OCI-LY7 (cell line): ENCODE measurements around the gene UBE2Q2. TPM values are rescaled to one million over a fixed set of nuclear protein-coding genes. Genes with fewer than 3 reads are reported as not detected.

Experiments used
- BruUV-seq: library from RNA; stranded (reverse); fragments of 400-500 nt; replicated peaks from 2 replicates; lab custom pipeline; 2021; lab: Mats Ljungman, UMichigan
- CTCF ChIA-PET: fragments of 300-600 bp; sonication (Branson Sonifier 250); formaldehyde crosslinking; loops from one replicate; lab custom pipeline; 2022; ENCODE audit warnings: antibody characterized with exemption; ENCODE audit not compliant: unreplicated experiment; lab: Charles Lee
- POLR2A ChIA-PET: fragments of 300-600 bp; sonication (Branson Sonifier 250); formaldehyde crosslinking; loops from one replicate; lab custom pipeline; 2022; ENCODE audit warnings: antibody characterized with exemption; lab: Charles Lee
- DNase-seq: peaks from one replicate; pipeline ENCODE4 v3.0.0-alpha.2; 2015; ENCODE audit warnings: low spot score
- H2AFZ ChIP-seq: fragments of 200-600 bp; sonication (generic), shearing (Covaris generic); 2 replicates; pipeline ENCODE4 v1.6.1; 2014; ENCODE audit warnings: mild to moderate bottlenecking, antibody characterized with exemption, low read length, moderate library complexity
- H3K27ac ChIP-seq: fragments of 200-600 bp; sonication (generic); 2 replicates; pipeline ENCODE4 v1.5.1; 2014; ENCODE audit warnings: mixed run types, low read depth, mild to moderate bottlenecking, moderate library complexity, low read length, inconsistent platforms; ENCODE audit not compliant: poor library complexity, severe bottlenecking
- H3K36me3 ChIP-seq: fragments of 200-600 bp; sonication (generic); 2 replicates; pipeline ENCODE4 v1.6.1; 2014; ENCODE audit warnings: mild to moderate bottlenecking, antibody characterized with exemption, low read length, moderate library complexity, mixed read lengths; ENCODE audit not compliant: insufficient read depth
- H3K4me1 ChIP-seq: fragments of 200-600 bp; sonication (generic); 2 replicates; pipeline ENCODE4 v1.5.1; 2014; ENCODE audit warnings: mild to moderate bottlenecking, low read length; ENCODE audit not compliant: insufficient read depth, poor library complexity, severe bottlenecking
- H3K4me2 ChIP-seq: fragments of 200-600 bp; sonication (generic); 2 replicates; pipeline ENCODE4 v1.6.1; 2014; ENCODE audit warnings: mild to moderate bottlenecking, low read length
- H3K4me3 ChIP-seq: fragments of 200-600 bp; sonication (generic); 2 replicates; pipeline ENCODE4 v1.5.1; 2014; ENCODE audit warnings: mild to moderate bottlenecking, low read depth, low read length; ENCODE audit not compliant: poor library complexity, severe bottlenecking
- H3K79me2 ChIP-seq: fragments of 200-600 bp; sonication (generic); 2 replicates; pipeline ENCODE4 v1.6.1; 2016; ENCODE audit warnings: low read depth, mild to moderate bottlenecking, low read length, moderate library complexity, mixed read lengths; ENCODE audit not compliant: insufficient read depth
- H3K9me2 ChIP-seq: fragments of 200-600 bp; sonication (generic); 2 replicates; pipeline ENCODE4 v1.6.1; 2016; ENCODE audit warnings: mild to moderate bottlenecking, low read length, mixed read lengths; ENCODE audit not compliant: insufficient read depth
- H3K9me3 ChIP-seq: fragments of 200-600 bp; sonication (generic); 2 replicates; pipeline ENCODE4 v1.6.1; 2014; ENCODE audit warnings: mild to moderate bottlenecking, mixed run types, low read length, mixed read lengths
- H4K20me1 ChIP-seq: fragments of 200-600 bp; sonication (generic); 2 replicates; pipeline ENCODE4 v1.6.1; 2014; ENCODE audit warnings: mild to moderate bottlenecking, antibody characterized with exemption, low read length, moderate library complexity, mixed read lengths; ENCODE audit not compliant: insufficient read depth
- EZH2phosphoT487 ChIP-seq: fragments of 200-600 bp; sonication (generic); IDR thresholded peaks from 2 replicates; pipeline ENCODE4 v1.6.1; 2018; ENCODE audit warnings: low read depth, borderline replicate concordance, mild to moderate bottlenecking, mixed run types, antibody characterized with exemption, low read length, moderate library complexity, mixed read lengths
- intact Hi-C: fragments of 100-400 bp; cut with micrococcal nuclease; formaldehyde crosslinking; loops from one replicate; pipeline ENCODE4 v1.10.0; 2022; ENCODE audit not compliant: unreplicated experiment
- total RNA-seq, 2 experiments: library from RNA; depleted of rRNA in 1 of 2; stranded (reverse); fragments of >200 nt in 1 of 2; shearing (Covaris generic) in 1 of 2; gene quantifications; 2 replicates each; pipeline ENCODE4 v1.2.3, GENCODE V29; 2014 to 2022
- TF ChIP-seq, protein P1 (sequence below): fragments of 200-600 bp; sonication (generic); conservative IDR thresholded peaks from 2 replicates; pipeline ENCODE4 v1.5.1; 2014; ENCODE audit warnings: mild to moderate bottlenecking, antibody characterized with exemption, low read length, moderate library complexity, mixed read lengths

The UBE2Q2 gene
- total RNA-seq, 2 experiments from 2014 or later = 12.0 TPM

DNA sequence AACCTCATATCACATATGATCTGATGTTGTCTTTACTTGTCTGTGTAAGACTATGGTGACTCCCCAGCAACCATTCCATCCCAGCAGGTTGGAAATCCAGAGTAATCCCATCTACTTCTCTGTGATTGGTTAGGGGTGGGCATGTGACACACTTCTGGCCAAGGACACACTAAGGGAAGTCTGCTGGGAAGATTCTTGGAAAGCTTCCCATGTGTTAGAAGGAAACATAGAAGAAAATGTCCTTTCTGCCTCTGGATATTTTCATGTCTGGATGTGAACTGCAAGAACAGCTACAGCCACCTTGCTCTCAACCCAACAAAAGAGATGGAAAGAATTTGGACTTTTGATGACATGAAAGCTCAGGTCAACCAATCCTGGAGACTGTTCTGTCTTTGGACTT lies 2.6 kb upstream of the UBE2Q2 start:
- Histone ChIP-seq H3K4me2 (no peak overlapping the region), H3K4me3 (no peak overlapping the region), H4K20me1 (peaks cover 12% of the 10 kb centered on the region), H3K36me3 (no peaks in the 10 kb centered on the region), H3K27ac (no peak overlapping the region), H3K79me2 (peaks cover 19% of the 10 kb centered on the region; the same call in 1 of the 2 replicates), H3K4me1 (peaks cover 17% of the 10 kb centered on the region), H3K9me3 (no peaks in the 10 kb centered on the region), H2AFZ (no peak overlapping the region), H3K9me2 (no peaks in the 10 kb centered on the region)
- intact Hi-C loops = no loop called here
- CTCF ChIA-PET = no interaction called here
- TF ChIP-seq, protein P1, sequence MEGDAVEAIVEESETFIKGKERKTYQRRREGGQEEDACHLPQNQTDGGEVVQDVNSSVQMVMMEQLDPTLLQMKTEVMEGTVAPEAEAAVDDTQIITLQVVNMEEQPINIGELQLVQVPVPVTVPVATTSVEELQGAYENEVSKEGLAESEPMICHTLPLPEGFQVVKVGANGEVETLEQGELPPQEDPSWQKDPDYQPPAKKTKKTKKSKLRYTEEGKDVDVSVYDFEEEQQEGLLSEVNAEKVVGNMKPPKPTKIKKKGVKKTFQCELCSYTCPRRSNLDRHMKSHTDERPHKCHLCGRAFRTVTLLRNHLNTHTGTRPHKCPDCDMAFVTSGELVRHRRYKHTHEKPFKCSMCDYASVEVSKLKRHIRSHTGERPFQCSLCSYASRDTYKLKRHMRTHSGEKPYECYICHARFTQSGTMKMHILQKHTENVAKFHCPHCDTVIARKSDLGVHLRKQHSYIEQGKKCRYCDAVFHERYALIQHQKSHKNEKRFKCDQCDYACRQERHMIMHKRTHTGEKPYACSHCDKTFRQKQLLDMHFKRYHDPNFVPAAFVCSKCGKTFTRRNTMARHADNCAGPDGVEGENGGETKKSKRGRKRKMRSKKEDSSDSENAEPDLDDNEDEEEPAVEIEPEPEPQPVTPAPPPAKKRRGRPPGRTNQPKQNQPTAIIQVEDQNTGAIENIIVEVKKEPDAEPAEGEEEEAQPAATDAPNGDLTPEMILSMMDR = no peak
- TF ChIP-seq EZH2phosphoT487 = no peak
- POLR2A ChIA-PET = interaction anchor here (0.5 to 1.0 kb wide), 3 partner anchors 31 to 715 kb away, joined by 3 to 6 read pairs (median 4); partner anchors contain the start of gene COMMD4
- BruUV-seq = no TSS peak
- DNase-seq = no peak

DNA sequence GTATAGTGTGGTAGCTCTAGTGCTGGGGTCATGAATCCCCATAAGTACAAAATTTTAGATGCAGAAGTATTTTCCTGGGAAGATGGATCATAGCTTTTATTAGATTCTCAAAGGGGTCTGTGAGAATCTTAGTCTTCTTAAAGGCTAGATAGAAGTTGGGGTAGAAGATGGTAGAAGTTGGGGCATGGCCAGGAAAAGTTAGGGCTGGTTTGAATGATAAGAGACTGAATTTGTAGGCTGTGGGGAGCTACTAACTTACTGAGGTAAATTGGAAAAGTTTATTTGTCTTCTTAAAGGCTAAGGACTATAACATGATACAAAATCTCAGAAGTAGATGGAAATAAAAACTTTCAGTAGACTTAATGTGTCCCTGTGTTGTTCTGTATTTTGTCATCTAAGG lies 1.6 kb upstream of the UBE2Q2 start:
- TF ChIP-seq EZH2phosphoT487 = no peak
- TF ChIP-seq, protein P1 = no peak
- Histone ChIP-seq H3K9me3 (no peaks in the 10 kb centered on the region), H3K27ac (no peak overlapping the region), H2AFZ (no peak overlapping the region), H3K36me3 (no peaks in the 10 kb centered on the region), H3K4me2 (no peak overlapping the region), H3K4me3 (no peak overlapping the region), H3K4me1 (peaks cover 24% of the 10 kb centered on the region), H4K20me1 (peaks cover 12% of the 10 kb centered on the region; the same call in 1 of the 2 replicates), H3K79me2 (peaks cover 25% of the 10 kb centered on the region; the same call in 1 of the 2 replicates), H3K9me2 (no peaks in the 10 kb centered on the region)
- intact Hi-C loops = no loop called here
- no TSS peak for BruUV-seq
- DNase-seq = no peak
- POLR2A ChIA-PET = interaction anchor here (0.7 to 1.0 kb wide), 3 partner anchors 9 to 506 kb away, joined by 4 to 6 read pairs (median 4); partner anchors contain the start of gene COMMD4
- CTCF ChIA-PET = no interaction called here
